Astrocyte (in vitro differentiated cells and primary cell): ENCODE results near the gene SCGB1D1.

Experiments
- CTCF ChIP-seq: IDR thresholded peaks from 2 replicates; pipeline ENCODE4 v1.5.1; 2011; ENCODE audit warnings: low read depth, mild to moderate bottlenecking, inconsistent platforms, low read length, moderate library complexity; ENCODE audit not compliant: insufficient read depth
- EZH2 ChIP-seq: IDR thresholded peaks from 2 replicates; pipeline ENCODE4 v1.6.1; 2012; ENCODE audit warnings: mild to moderate bottlenecking, low read length, inconsistent platforms; ENCODE audit not compliant: insufficient read depth

DNA sequence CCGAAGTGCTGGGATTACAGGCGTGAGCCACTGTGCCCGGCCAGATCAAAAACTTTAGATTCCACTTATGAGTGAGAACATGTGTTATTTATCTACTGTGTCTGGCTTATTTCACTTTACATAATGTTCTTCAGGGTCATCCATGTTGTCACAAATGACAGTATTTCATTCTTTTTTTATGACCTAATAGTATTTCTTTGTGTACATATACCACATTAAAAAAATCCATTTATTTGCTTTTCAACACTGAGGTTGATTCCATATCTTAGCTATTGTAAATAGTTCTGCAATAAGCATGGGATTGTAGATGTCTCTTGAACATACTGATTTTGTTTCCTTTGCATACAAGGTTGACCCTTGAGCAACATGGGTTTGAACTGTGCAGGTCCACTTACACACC, 13.2 kb upstream of the SCGB1D1 start:
- TF ChIP-seq EZH2 (no peak), CTCF (no peak)
